GM21619 (cell line): ENCODE measurements around the gene C7.
"Not testable (repeated sequence)": the region's sequence is repeated elsewhere in the genome, so short reads cannot be mapped to it uniquely, and the experiment has no call there.

Source experiments
- ATAC-seq: cut with Tn5 transposase; IDR thresholded peaks from one replicate; pipeline ENCODE4 v1.9.1; 2021; ENCODE audit not compliant: unreplicated experiment

Gene C7

GRCh38 chr5:40909264-40909663 is at the start of gene C7:
TSS of gene C7 (plus strand) at chr5:40909497. CDS start at chr5:40909611, 114 bp downstream.
- ATAC-seq = no peak

GRCh38 chr5:40860711-40861110 is 48.6 kb upstream of the C7 start:
- no peak for ATAC-seq

DNA sequence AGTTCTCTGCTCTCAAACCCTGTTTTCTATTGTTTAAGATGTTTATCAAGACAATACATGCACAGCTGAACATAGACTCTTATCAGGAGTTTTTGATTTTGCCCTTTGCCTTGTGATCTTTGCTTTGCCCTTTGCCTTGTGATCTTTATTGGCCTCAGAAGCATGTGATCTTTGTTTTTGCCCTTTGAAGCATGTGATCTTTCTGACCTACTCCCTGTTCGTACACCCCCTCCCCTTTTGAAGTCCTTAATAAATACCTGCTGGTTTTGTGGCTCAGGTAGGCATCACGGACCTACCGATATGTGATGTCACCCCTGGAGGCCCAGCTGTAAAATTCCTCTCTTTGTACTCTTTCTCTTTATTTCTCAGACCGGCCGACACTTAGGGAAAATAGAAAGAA is 44.3 kb upstream of the C7 start:
- not testable (repeated sequence) for ATAC-seq

DNA sequence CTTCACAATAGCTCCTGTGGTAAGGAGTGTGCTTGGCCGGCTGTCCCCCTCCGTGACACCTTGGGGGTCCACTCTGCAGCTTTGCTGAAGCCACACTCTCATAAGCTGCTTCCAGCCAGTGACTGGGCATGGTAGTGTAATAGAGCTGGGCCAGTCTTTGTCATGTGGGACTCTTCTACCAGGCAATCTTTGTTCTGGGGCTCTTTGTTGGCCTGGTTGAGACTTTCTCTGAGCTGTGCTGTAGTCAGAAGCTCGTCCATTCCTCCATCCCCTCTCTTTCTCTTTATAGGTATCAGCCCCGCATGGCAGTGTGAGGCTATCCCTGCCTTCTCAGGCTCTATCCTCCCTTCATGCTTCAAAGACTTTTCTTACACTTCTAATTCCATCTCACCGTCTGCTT is 42.5 kb upstream of the C7 start:
- ATAC-seq = no peak

GRCh38 chr5:40869384-40869783 is 39.9 kb upstream of the C7 start:
- ATAC-seq = no peak

GRCh38 chr5:40871177-40871576 is 38.1 kb upstream of the C7 start:
- ATAC-seq = no peak

GRCh38 chr5:40872253-40872652 is 37.0 kb upstream of the C7 start:
- ATAC-seq = not testable (repeated sequence)

DNA sequence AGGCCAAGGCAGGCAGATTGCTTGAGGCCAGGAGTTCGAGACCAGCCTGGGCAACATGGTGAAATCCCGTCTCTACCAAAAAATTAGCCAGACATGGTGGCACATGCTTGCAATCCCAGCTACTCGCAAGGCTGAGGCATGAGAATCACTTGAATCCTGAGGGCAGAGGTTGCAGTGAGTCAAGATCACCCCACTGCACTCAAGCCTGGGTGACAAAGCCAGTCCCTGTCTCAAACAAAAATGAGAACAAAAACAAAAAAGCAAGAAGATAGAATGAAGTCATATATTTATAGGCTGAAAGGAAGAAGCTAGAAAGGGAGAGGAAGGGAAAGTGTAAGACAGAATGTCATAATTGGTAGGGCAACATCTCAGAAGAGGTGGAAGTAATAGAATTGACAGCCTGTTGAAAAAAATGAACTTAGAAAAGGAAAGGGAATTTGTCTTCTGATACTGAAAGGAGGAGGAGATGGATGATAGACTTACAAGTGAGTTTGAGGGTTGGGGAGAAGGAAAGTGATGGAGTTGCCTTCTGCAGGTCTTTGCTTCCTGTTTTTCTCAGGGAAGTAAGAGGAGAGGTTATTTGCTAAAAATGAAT is 35.9 kb upstream of the C7 start:
- no peak for ATAC-seq

GRCh38 chr5:40875958-40876357 is 33.3 kb upstream of the C7 start:
- no peak for ATAC-seq

DNA sequence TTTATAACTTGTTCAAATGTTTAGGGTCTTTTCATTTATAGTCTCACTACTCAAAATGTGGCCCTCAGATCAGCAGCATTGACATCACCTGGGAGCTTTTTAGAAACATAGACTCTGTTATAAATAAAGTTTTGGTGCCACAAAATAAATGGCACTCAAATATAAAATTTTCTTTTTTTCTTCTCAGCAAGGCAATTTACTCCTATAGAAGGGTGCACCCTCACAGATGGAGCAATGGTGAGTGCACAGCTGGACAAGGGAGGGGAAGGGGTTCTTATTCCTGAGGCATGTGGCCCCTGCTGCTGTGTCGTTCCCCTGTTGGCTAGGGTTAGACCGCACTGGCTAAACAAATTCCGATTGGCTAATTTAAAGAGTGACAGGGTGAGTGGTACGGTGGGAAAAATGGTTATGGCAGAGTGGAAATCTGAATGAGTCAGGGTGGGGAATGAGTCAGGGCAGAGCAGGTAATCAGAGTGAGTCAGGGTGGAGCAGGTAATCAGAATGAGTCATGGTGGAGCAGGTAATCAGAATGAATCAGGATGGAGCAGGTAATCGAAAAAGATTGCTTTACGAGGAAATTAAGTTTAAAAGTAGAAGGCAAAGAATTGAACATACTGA is 31.8 kb upstream of the C7 start:
- no peak for ATAC-seq

DNA sequence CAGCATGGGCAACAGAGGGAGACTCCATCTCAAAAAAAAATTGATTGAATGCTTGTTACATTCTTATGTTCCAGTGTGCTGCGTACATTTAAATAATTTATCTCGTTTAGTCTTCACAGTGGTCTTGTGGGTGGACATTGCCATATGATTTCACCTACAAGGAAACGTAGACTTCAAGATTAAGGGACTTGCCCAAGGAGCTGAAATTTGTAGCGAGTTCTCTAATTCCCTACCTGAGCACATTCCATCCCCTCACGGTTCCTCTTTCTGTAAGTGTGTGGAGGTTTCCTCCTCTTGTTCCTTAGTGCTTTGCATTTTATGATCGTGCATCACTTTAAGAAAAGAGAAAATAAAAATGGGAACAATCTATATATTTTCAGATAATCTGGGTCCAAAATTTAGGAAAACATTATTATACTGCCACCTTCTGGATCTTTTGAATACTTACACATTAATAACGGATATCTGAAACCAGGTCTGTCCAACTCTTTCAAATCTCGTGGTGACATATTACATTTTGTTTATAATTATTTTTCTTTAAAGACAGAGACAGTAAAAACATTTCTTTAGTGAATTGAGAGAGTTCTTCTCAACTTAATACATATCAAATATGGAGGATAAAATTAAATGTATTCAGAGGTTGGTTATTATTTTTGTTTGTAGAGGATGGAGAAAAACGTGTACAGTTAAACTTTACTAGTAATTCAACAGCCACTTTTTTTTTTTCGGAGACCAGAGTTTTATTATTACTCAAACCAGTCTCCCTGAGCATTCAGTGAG is 29.9 kb upstream of the C7 start:
- ATAC-seq = no peak

- no peak for ATAC-seq
Measured at GRCh38 chr5:40882291-40882690, 27.0 kb upstream of the C7 start.

- not testable (repeated sequence) for ATAC-seq
Measured at GRCh38 chr5:40883051-40883450, 26.2 kb upstream of the C7 start.

DNA sequence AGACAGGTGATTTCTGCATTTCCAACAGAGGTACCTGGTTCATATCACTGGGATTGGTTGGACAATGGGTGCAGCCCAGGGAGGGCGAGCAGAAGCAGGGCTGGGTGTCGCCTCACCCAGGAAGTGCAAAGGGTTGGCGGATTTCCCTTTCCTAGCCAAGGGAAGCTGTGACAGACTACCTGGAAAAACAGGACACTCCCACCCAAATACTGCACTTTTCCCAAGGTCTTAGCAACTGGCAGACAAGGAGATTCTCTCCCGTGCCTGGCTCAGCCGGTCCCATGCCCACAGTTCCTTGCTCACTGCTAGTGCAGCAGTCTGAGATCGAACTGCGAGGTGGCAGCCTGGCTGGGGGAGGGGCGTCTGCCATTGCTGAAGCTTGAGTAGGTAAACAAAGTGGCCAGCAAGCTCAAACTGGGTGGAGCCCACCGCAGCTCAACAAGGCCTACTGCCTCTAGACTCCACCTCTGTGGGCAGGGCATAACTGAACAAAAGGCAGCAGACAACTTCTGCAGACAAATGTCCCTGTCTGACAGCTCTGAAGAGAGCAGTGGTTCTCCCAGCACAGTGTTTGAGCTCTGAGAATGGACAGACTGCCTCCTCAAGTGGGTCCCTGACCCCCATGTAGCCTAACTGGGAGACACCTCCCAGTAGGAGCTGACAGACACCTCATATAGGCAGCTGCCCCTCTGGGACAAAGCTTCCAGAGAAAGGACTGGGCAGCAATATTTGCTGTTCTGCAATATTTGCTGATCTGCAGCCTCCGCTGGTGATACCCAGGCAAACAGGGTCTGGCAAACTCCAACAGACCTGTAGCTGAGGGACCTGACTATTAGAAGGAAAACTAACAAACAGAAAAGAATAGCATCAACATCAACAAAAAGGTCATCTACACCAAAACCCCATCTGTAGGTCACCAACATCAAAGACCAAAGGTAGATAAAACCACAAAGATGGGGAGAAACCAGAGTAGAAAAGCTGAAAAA is 13.6 kb upstream of the C7 start:
- not testable (repeated sequence) for ATAC-seq

DNA sequence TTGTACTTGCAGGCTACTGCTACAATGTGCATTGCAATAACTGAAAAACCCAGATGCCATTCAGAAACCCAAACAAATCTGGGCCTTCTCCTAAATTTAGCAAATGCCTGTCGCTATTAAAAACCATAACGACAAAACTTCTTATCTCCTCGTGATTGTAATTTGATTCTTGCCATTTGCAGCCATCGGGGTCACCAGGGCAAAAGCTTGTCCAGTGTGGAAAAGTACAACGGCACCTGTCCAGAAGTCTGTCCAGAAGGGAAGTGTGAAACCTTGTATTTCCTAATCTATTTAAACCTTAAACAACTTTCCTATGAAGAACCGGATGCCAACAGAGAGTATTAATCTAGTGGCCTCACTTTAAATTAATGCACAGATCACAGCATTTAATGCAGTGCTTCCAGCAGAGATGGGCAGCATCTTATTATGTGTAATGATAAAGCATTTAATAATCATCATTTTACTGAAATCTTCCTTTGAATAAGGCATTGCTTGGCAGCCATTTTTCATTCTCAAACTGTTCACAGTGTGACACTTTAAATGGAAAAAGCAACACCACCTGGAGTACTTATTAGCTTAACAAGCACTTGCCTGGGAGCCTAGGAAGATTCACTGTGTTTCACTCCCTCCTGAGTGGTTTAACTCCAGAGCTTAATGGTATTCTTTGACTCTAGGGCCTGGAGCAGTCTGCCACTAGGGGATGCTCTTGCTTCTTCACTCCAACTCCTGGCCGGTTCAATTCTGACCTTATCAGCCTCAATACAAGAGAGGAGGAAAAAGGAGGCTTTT is 4.9 kb upstream of the C7 start:
- peak; percentile 79 for ATAC-seq

GRCh38 chr5:40904994-40905306 is 4.3 kb upstream of the C7 start:
- no peak for ATAC-seq

GRCh38 chr5:40906351-40906751 is 2.9 kb upstream of the C7 start:
- no peak for ATAC-seq

DNA sequence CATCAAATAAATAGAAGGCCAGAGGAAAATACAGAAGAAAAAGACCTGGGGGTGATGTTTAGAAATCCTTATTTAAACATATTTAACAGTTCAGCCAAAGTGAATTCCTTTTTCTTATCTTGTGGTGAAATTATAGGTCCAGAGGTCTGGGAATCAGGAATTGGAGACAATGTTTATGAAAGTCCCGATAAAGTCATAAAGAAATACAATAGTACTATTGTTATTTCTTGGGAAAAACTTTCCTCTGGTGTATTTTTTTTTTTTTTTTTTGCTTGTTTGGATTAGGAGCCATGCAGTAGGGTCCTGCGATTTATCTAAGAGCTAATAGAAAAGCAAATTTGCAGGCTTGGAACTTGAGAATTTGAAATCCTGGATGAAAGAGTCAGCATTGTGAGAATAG is 426 bp downstream of the C7 start:
- no peak for ATAC-seq

DNA sequence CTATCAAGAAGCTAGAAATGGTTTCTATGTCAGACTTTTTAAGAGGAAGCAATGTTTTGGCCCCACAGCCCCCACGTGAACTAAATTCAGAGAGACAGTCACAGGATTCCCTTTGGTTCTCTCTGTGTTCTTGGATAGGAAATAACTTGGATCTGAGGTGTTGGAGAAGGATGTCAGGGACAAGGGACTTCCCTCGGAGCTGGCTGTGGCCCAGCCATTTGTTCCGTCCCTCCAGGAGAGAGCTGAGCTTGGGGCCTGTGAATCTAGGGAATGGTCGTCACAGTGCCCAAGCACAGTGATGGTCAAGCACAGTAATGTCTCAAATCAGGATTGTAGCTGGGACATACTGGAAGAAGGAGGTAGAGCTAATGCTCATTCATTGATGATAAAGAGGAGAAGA is 2.0 kb downstream of the C7 start:
- no peak for ATAC-seq

- no peak for ATAC-seq
Measured at GRCh38 chr5:40914835-40915234, 5.5 kb downstream of the C7 start.
